Right cardiac atrium (tissue), 5 donors: ENCODE measurements around the gene SRP14. TPM values are rescaled to one million over a fixed set of nuclear protein-coding genes. Genes with fewer than 3 reads are reported as not detected.

ENCODE experiments used
- ATAC-seq, 2 donors: fragments of 200-7000 bp; cut with Tn5 transposase; one replicate each; pipeline versions ENCODE4 v1.8.0 to v1.9.1; 2020; ENCODE audit warnings: moderate library complexity in 2 of 2, mild to moderate bottlenecking in 1 of 2
- DNase-seq, 3 donors: peaks; one replicate each; pipeline ENCODE4 v3.0.0-alpha.2; 2020
- H3K27ac ChIP-seq: one replicate; pipeline ENCODE4 v1.5.1; 2013; ENCODE audit warnings: mild to moderate bottlenecking, low read length, control low read depth, moderate library complexity
- H3K27me3 ChIP-seq: one replicate; pipeline ENCODE4 v1.6.1; 2013; ENCODE audit not compliant: control insufficient read depth, insufficient read depth
- H3K4me1 ChIP-seq: one replicate; pipeline ENCODE4 v1.6.1; 2013; ENCODE audit warnings: low read length; ENCODE audit not compliant: control insufficient read depth, insufficient read depth
- H3K4me3 ChIP-seq: one replicate; pipeline ENCODE4 v1.5.1; 2013; ENCODE audit warnings: low read length, control low read depth
- H3K9me3 ChIP-seq: one replicate; pipeline ENCODE4 v1.6.1; 2013; ENCODE audit warnings: low read length; ENCODE audit not compliant: control insufficient read depth
- WGBS: extraction: QIAGEN DNeasy Blood & Tissue Kit; methylation state at CpG from one replicate; pipeline ENCODE4 v1.1.7; 2013; 5-methylcytosine and 5-hydroxymethylcytosine counted together
- intact Hi-C, 4 donors: fragments of 100-400 bp; cut with DNase I; formaldehyde crosslinking; loops; one replicate each; pipeline versions ENCODE4 v1.11.0 to v1.14.0; 2022 to 2023
- long read RNA-seq, 4 donors: library from polyadenylated mRNA; unstranded; transcript quantifications; one replicate each; pipeline ENCODE4 v2.0.0, GENCODE V29; 2020 to 2021
- polyA plus RNA-seq: library from polyadenylated mRNA; stranded (reverse); fragments of 200-250 nt; gene quantifications from one replicate; pipeline ENCODE4 v1.2.3, GENCODE V29; 2013
- total RNA-seq, 4 donors: library from RNA; stranded (reverse); fragmentation: NEBNext Ultra II Directional; extraction: Animal tissue kit (Norgen Biotek cat#: 25700); gene quantifications; one replicate each; pipeline ENCODE4 v1.2.1, GENCODE V29; 2021
- donor health status: healthy with polysubstance abuse.
- donor health status: DM: no; HTN: yes; CAD: no.
- donor health status: DM: no; HTN: no; CAD: no.
- donor health status: DM: no; HTN: yes; CAD: no; lungs with severe emphysema.
- donor health status: DM: yes; HTN: yes; CAD: no.

The SRP14 gene
- total RNA-seq (100 to 1,000 TPM; 184 to 229 (median 210) TPM), polyA plus RNA-seq (574 TPM)
- long read RNA-seq, donor 1, transcript SRP14-201 (5 exons, 1,077 nt), result major isoform, 356 of 365 reads
- long read RNA-seq, donor 1, partial matches to known transcripts, result 0 of 365 reads
- long read RNA-seq, donor 1, other reads (novel, unspliced or antisense), result 8 of 365 reads
- long read RNA-seq, donor 2, transcript SRP14-201 (5 exons, 1,077 nt), result major isoform, 207 of 216 reads
- long read RNA-seq, donor 2, partial matches to known transcripts, result 0 of 216 reads
- long read RNA-seq, donor 2, other reads (novel, unspliced or antisense), result 6 of 216 reads
- long read RNA-seq, donor 3, transcript SRP14-204 (4 exons, 780 nt), result minor isoform, 7 of 145 reads
- long read RNA-seq, donor 3, transcript SRP14-201 (5 exons, 1,077 nt), result major isoform, 119 of 145 reads
- long read RNA-seq, donor 3, partial matches to known transcripts, result 5 of 145 reads
- long read RNA-seq, donor 3, other reads (novel, unspliced or antisense), result 14 of 145 reads
- long read RNA-seq, donor 4, transcript SRP14-201 (5 exons, 1,077 nt), result major isoform, 157 of 165 reads
- long read RNA-seq, donor 4, partial matches to known transcripts, result 0 of 165 reads
- long read RNA-seq, donor 4, other reads (novel, unspliced or antisense), result 6 of 165 reads

- ATAC-seq (peak; percentile 98), DNase-seq (peak; percentile 95 to 99 (median 98))
- intact Hi-C loops, result no loop called here
- WGBS, result under 1% methylated on average over 59 of the region's 59 CpGs
- no peaks in the 10 kb centered on the region for H3K4me1 ChIP-seq
- peak within 1 kb of the TSS; percentile 57 for H3K4me3 ChIP-seq
- no peaks in the 10 kb centered on the region for H3K27me3 ChIP-seq
- H3K9me3 ChIP-seq, result no peaks in the 10 kb centered on the region
- peak within 1 kb of the TSS; percentile 81 for H3K27ac ChIP-seq
Observed at GRCh38 chr15:40038638-40039543, at the start of gene SRP14. SRP14 (minus strand) TSS chr15:40039181; CDS start chr15:40039116, 65 bp downstream.

- Histone ChIP-seq H3K9me3 (no peaks in the 10 kb centered on the region), H3K27ac (peak overlapping the region; percentile 67), H3K4me1 (peaks cover 24% of the 10 kb centered on the region), H3K4me3 (no peak overlapping the region), H3K27me3 (no peaks in the 10 kb centered on the region)
- peak; percentile 25 to 42 for ATAC-seq
- DNase-seq, result peak; percentile 62 to 84 (median 81)
- intact Hi-C loops, result no loop called here
- WGBS, result 55% methylated on average over 9 of the region's 9 CpGs
Observed at GRCh38 chr15:40087991-40088928, 49.3 kb upstream of the SRP14 start.

GRCh38 chr15:40087068-40087810, 48.3 kb upstream of the SRP14 start:
- H3K27me3 ChIP-seq, result no peaks in the 10 kb centered on the region
- H3K4me3 ChIP-seq, result no peak overlapping the region
- DNase-seq, result no peak
- no peak for ATAC-seq
- intact Hi-C loops, result no loop called here
- WGBS, result 62% methylated on average over 14 of the region's 14 CpGs
- no peaks in the 10 kb centered on the region for H3K9me3 ChIP-seq
- H3K27ac ChIP-seq, result no peak overlapping the region
- peaks cover 22% of the 10 kb centered on the region for H3K4me1 ChIP-seq

GRCh38 chr15:40085266-40085665, 46.3 kb upstream of the SRP14 start:
- WGBS, result 46% methylated on average over 10 of the region's 10 CpGs
- no peaks in the 10 kb centered on the region for H3K9me3 ChIP-seq
- no peak overlapping the region for H3K27ac ChIP-seq
- ATAC-seq, result no peak
- no peak overlapping the region for H3K4me3 ChIP-seq
- H3K4me1 ChIP-seq, result peaks cover 25% of the 10 kb centered on the region
- no peaks in the 10 kb centered on the region for H3K27me3 ChIP-seq
- no peak for DNase-seq
- intact Hi-C loops, result no loop called here

- intact Hi-C loops, result no loop called here
- ATAC-seq (no peak), DNase-seq (no peak)
- Histone ChIP-seq H3K4me1 (peaks cover 22% of the 10 kb centered on the region), H3K27me3 (no peaks in the 10 kb centered on the region), H3K27ac (no peak overlapping the region), H3K9me3 (no peaks in the 10 kb centered on the region), H3K4me3 (no peak overlapping the region)
- 92% methylated on average over 9 of the region's 9 CpGs for WGBS
Observed at GRCh38 chr15:40084650-40085049, 45.7 kb upstream of the SRP14 start.

- H3K27ac ChIP-seq, result peak overlapping the region; percentile 76
- 49% methylated on average over 12 of the region's 12 CpGs for WGBS
Observed at GRCh38 chr15:40082195-40082883, 43.4 kb upstream of the SRP14 start.

GRCh38 chr15:40081691-40082194, 42.8 kb upstream of the SRP14 start:
- ATAC-seq (peak; percentile 95 to 96), DNase-seq (peak; percentile 79 to 92 (median 89))
- H3K27me3 ChIP-seq, result no peaks in the 10 kb centered on the region
- intact Hi-C loops, result no loop called here
- 1% methylated on average over 12 of the region's 12 CpGs for whole genome bisulfite sequencing
- peaks cover 11% of the 10 kb centered on the region for H3K4me1 ChIP-seq
- peak overlapping the region; percentile 76 for H3K27ac ChIP-seq
- peak overlapping the region; percentile 49 for H3K4me3 ChIP-seq
- H3K9me3 ChIP-seq, result no peaks in the 10 kb centered on the region

More at GRCh38 chr15:40082195-40082883, 43.4 kb upstream of the SRP14 start:
- ATAC-seq, result peak; percentile 16 to 43
- H3K4me1 ChIP-seq, result peaks cover 11% of the 10 kb centered on the region
- no peaks in the 10 kb centered on the region for H3K9me3 ChIP-seq
- DNase-seq, result no peak
- no peaks in the 10 kb centered on the region for H3K27me3 ChIP-seq
- H3K4me3 ChIP-seq, result peak overlapping the region; percentile 49
- intact Hi-C loops, result no loop called here

- Histone ChIP-seq H3K27me3 (no peaks in the 10 kb centered on the region), H3K9me3 (no peaks in the 10 kb centered on the region), H3K4me1 (peaks cover 11% of the 10 kb centered on the region), H3K4me3 (peak overlapping the region; percentile 49), H3K27ac (peak overlapping the region; percentile 77)
- intact Hi-C loops, result no loop called here
- WGBS, result 19% methylated on average over 5 of the region's 5 CpGs
- peak in 1 of 2 donors; percentile 40 for ATAC-seq
- DNase-seq, result no peak
Observed at GRCh38 chr15:40080847-40081246, 41.9 kb upstream of the SRP14 start.

GRCh38 chr15:40080104-40080503, 41.1 kb upstream of the SRP14 start:
- DNase-seq, result no peak
- Histone ChIP-seq H3K4me1 (peaks cover 11% of the 10 kb centered on the region), H3K27ac (no peak overlapping the region), H3K4me3 (no peak overlapping the region), H3K27me3 (no peaks in the 10 kb centered on the region), H3K9me3 (no peaks in the 10 kb centered on the region)
- WGBS, result 52% methylated on average over 1 of the region's 1 CpG
- ATAC-seq, result no peak
- intact Hi-C loops, result no loop called here
